HEK293 (cell line): Measurements from ENCODE around the gene TIGIT.

Experiments
- CTCF ChIA-PET: fragments of 350-600 bp; formaldehyde crosslinking; extraction: SDS; loops from one replicate; lab custom pipeline; 2021; ENCODE audit warnings: antibody characterized with exemption; lab: Yijun Ruan, JAX
- POLR2A ChIA-PET: fragments of 300-600 bp; formaldehyde crosslinking; extraction: SDS; loops from one replicate; lab custom pipeline; 2020; ENCODE audit warnings: antibody characterized with exemption, inconsistent platforms; lab: Yijun Ruan, JAX
- H3K27ac ChIP-seq: fragments of 200-500 bp; sonication (Bioruptor generic); 2 replicates; pipeline ENCODE4 v1.5.1; 2014; ENCODE audit warnings: low read depth, low read length, control low read depth, inconsistent platforms; ENCODE audit errors: extremely low read depth
- H3K36me3 ChIP-seq, 2 experiments: fragments of 200-500 bp in 1 of 2; sonication (Bioruptor generic) in 1 of 2; 1 replicate in 1 of 2; 2 replicates in 1 of 2; pipeline ENCODE4 v1.5.1; 2014 to 2017; ENCODE audit warnings: inconsistent platforms in 2 of 2, low read length in 2 of 2; ENCODE audit not compliant: control insufficient read depth in 2 of 2, insufficient read depth in 1 of 2
- H3K4me1 ChIP-seq: fragments of 200-500 bp; sonication (Bioruptor generic); 2 replicates; pipeline ENCODE4 v1.5.1; 2014; ENCODE audit warnings: mild to moderate bottlenecking, low read length, inconsistent platforms; ENCODE audit not compliant: control insufficient read depth, insufficient read depth
- H3K4me3 ChIP-seq: 2 replicates; pipeline ENCODE4 v1.5.1; 2011; ENCODE audit warnings: low read depth, mild to moderate bottlenecking, control low read depth, low read length, moderate library complexity
- H3K9me3 ChIP-seq: fragments of 200-500 bp; sonication (Bioruptor generic); 2 replicates; pipeline ENCODE4 v1.5.1; 2014; ENCODE audit warnings: low read depth, low read length, inconsistent platforms; ENCODE audit not compliant: control insufficient read depth, insufficient read depth
- EGR2 ChIP-seq: fragments of 450-650 bp; formaldehyde crosslinking; IDR thresholded peaks from 2 replicates; pipeline ENCODE4 v1.5.1; 2016; ENCODE audit warnings: low read depth, missing biosample characterization, missing genetic modification characterization
- FEZF1 ChIP-seq: fragments of 450-650 bp; formaldehyde crosslinking; IDR thresholded peaks from 2 replicates; pipeline ENCODE4 v1.5.1; 2016; ENCODE audit warnings: missing biosample characterization, missing genetic modification characterization
- GLI2 ChIP-seq: fragments of 450-650 bp; formaldehyde crosslinking; IDR thresholded peaks from 2 replicates; pipeline ENCODE4; 2017; ENCODE audit warnings: missing biosample characterization, missing genetic modification characterization, low read depth, borderline replicate concordance
- HOXA7 ChIP-seq: sonication (generic); formaldehyde crosslinking; IDR thresholded peaks from 2 replicates; pipeline ENCODE4 v1.8.1; 2022; ENCODE audit warnings: missing genetic modification reagents, borderline replicate concordance
- KLF9 ChIP-seq: fragments of 450-650 bp; formaldehyde crosslinking; IDR thresholded peaks from 2 replicates; pipeline ENCODE4 v1.5.1; 2016; ENCODE audit warnings: missing biosample characterization, missing genetic modification characterization, low read depth
- SCRT1 ChIP-seq: fragments of 450-650 bp; formaldehyde crosslinking; IDR thresholded peaks from 2 replicates; pipeline ENCODE4 v1.5.1; 2016; ENCODE audit warnings: missing biosample characterization, missing genetic modification characterization, borderline replicate concordance
- ZBTB8A ChIP-seq: fragments of 450-650 bp; formaldehyde crosslinking; IDR thresholded peaks from 2 replicates; pipeline ENCODE4 v1.5.1; 2016; ENCODE audit warnings: missing biosample characterization, missing genetic modification characterization
- ZFP3 ChIP-seq: fragments of 450-650 bp; formaldehyde crosslinking; IDR thresholded peaks from 2 replicates; pipeline ENCODE4 v1.5.1; 2016; ENCODE audit warnings: low read depth, missing biosample characterization, missing genetic modification characterization
- ZIC2 ChIP-seq: fragments of 450-650 bp; formaldehyde crosslinking; IDR thresholded peaks from 2 replicates; pipeline ENCODE4 v1.5.1; 2016; ENCODE audit warnings: missing biosample characterization, missing genetic modification characterization
- ZNF155 ChIP-seq: fragments of 450-650 bp; formaldehyde crosslinking; IDR thresholded peaks from 2 replicates; pipeline ENCODE4 v1.5.1; 2016; ENCODE audit warnings: missing biosample characterization, missing genetic modification characterization
- ZNF292 ChIP-seq: fragments of 450-650 bp; formaldehyde crosslinking; IDR thresholded peaks from 2 replicates; pipeline ENCODE4 v1.5.1; 2016; ENCODE audit warnings: low read depth, missing biosample characterization, missing genetic modification characterization, borderline replicate concordance
- ZNF324 ChIP-seq: fragments of 450-650 bp; formaldehyde crosslinking; IDR thresholded peaks from 2 replicates; pipeline ENCODE4 v1.5.1; 2016; ENCODE audit warnings: missing biosample characterization, missing genetic modification characterization
- ZNF354C ChIP-seq: fragments of 450-650 bp; formaldehyde crosslinking; IDR thresholded peaks from 2 replicates; pipeline ENCODE4 v1.5.1; 2016; ENCODE audit warnings: missing biosample characterization, missing genetic modification characterization, low read depth, borderline replicate concordance
- ZNF366 ChIP-seq: fragments of 450-650 bp; formaldehyde crosslinking; conservative IDR thresholded peaks from 2 replicates; pipeline ENCODE4 v1.5.1; 2016; ENCODE audit warnings: missing biosample characterization, missing genetic modification characterization
- ZNF391 ChIP-seq: fragments of 450-650 bp; formaldehyde crosslinking; IDR thresholded peaks from 2 replicates; pipeline ENCODE4 v1.5.1; 2016; ENCODE audit warnings: low read depth, missing biosample characterization, missing genetic modification characterization, borderline replicate concordance
- ZNF426 ChIP-seq: fragments of 450-650 bp; formaldehyde crosslinking; IDR thresholded peaks from 2 replicates; pipeline ENCODE4 v1.5.1; 2017; ENCODE audit warnings: missing biosample characterization, missing genetic modification characterization, mild to moderate bottlenecking, inconsistent platforms, moderate library complexity
- ZNF548 ChIP-seq: fragments of 450-650 bp; formaldehyde crosslinking; IDR thresholded peaks from 2 replicates; pipeline ENCODE4 v1.5.1; 2016; ENCODE audit warnings: missing biosample characterization, missing genetic modification characterization
- ZNF596 ChIP-seq: fragments of 450-650 bp; IDR thresholded peaks from 2 replicates; pipeline ENCODE4 v1.5.0; 2018; ENCODE audit warnings: missing biosample characterization, mild to moderate bottlenecking, missing genetic modification characterization, moderate library complexity
- ZNF600 ChIP-seq: fragments of 450-650 bp; formaldehyde crosslinking; IDR thresholded peaks from 2 replicates; pipeline ENCODE4 v1.5.1; 2016; ENCODE audit warnings: missing biosample characterization, missing genetic modification characterization
- ZNF610 ChIP-seq: fragments of 450-650 bp; formaldehyde crosslinking; IDR thresholded peaks from 2 replicates; pipeline ENCODE4 v1.5.1; 2016; ENCODE audit warnings: missing biosample characterization, missing genetic modification characterization, borderline replicate concordance

TIGIT gene

GRCh38 chr3:114331710-114332109 is 37.9 kb downstream of the TIGIT start:
- no peak overlapping the region for H3K4me3 ChIP-seq
- H3K36me3 ChIP-seq, result no peaks in the 10 kb centered on the region
- no peaks in the 10 kb centered on the region for H3K9me3 ChIP-seq
- no peaks in the 10 kb centered on the region for H3K4me1 ChIP-seq
- H3K27ac ChIP-seq, result no peak overlapping the region
- TF ChIP-seq ZNF366 (tag by site-specific recombination), result no peak
- TF ChIP-seq ZIC2 (tag by site-specific recombination), result no peak
- no peak for TF ChIP-seq FEZF1 (tag by site-specific recombination)
- POLR2A ChIA-PET, result no interaction called here
- CTCF ChIA-PET, result interaction anchor here (0.7 kb wide), 1 partner anchor 11 kb away, joined by 3 read pairs; no protein-coding TSS in a partner anchor

DNA sequence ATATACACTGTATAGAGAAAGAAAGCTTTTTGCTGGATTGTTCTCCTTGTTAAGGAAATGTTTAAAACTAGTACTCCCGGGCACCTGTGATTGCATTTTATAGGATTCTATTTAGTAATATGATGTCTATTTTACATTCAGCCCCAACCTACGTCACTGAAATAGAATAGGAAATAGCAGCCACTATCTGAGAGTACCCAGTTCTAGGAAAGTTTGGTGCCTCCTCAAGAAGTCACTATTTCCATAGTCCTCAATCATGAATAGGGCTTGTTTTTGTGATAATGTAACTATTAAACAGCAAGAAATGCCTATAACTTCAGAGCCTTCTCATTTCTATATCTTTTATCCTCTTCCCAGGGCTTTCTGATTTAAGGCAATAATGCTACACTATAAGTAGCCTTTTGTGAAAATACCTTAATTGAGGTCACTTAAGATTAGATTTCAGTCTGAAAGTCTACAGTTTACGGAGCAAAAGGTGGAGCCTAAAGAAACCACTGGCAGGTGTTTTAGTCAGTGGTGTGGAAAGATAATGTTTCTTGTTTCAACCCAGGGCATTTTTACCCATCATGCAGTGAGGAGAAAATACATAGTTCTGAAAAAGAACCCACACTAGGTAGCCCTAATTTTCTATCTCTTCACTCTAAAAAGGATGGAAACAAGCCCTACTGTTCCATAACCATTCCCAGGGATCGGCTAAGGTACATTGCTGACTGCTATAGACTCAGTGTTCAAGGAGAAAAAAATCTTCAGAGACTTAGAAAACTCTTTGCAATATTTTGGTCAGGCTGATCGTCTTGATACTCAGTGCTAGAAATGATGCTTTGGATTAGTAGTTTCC is 38.7 kb downstream of the TIGIT start:
- no peaks in the 10 kb centered on the region for H3K9me3 ChIP-seq
- no peaks in the 10 kb centered on the region for H3K36me3 ChIP-seq
- POLR2A ChIA-PET, result no interaction called here
- no peak overlapping the region for H3K4me3 ChIP-seq
- CTCF ChIA-PET, result interaction anchor here (0.7 kb wide), 1 partner anchor 10 kb away, joined by 3 read pairs; no protein-coding TSS in a partner anchor
- TF ChIP-seq ZNF354C (tag by site-specific recombination) (no peak), ZNF155 (tag by site-specific recombination) (no peak)
- no peaks in the 10 kb centered on the region for H3K4me1 ChIP-seq
- no peak overlapping the region for H3K27ac ChIP-seq

- no peak overlapping the region for H3K27ac ChIP-seq
- no peaks in the 10 kb centered on the region for H3K4me1 ChIP-seq
- CTCF ChIA-PET, result no interaction called here
- no peak overlapping the region for H3K4me3 ChIP-seq
- no peaks in the 10 kb centered on the region for H3K9me3 ChIP-seq
- H3K36me3 ChIP-seq, result peaks cover 0 to 4% of the 10 kb centered on the region in 2 experiments; a peak in 1 of 3 replicates
- TF ChIP-seq ZFP3 (tag by site-specific recombination), result no peak
- TF ChIP-seq ZNF548 (tag by site-specific recombination), result no peak
- no peak for TF ChIP-seq ZNF426 (tag by site-specific recombination)
- TF ChIP-seq HOXA7 (CRISPR knock-in tag), result no peak
- TF ChIP-seq, all 188 proteins: peak for 0
- POLR2A ChIA-PET, result no interaction called here
Observed at GRCh38 chr3:114333180-114333922, 39.5 kb downstream of the TIGIT start.

DNA sequence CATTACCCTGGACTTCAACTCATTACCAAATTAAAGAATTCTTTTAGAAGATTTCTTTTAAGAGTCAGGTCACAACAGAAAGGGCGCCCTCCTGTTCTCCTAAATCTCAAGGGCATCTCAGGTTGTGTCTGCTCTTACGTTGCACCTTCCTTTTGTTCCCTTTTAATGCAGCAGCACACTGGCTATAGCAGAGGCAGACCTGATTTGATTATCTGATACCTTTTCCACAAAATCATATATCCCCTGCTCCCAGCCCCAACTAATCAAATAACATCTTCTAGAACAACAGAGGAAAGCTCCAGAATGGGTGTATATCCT is 40.1 kb downstream of the TIGIT start:
- Histone ChIP-seq H3K36me3 (peaks cover 0 to 8% of the 10 kb centered on the region in 2 experiments; a peak in 1 of 3 replicates), H3K4me1 (no peaks in the 10 kb centered on the region), H3K9me3 (no peaks in the 10 kb centered on the region), H3K27ac (no peak overlapping the region), H3K4me3 (no peak overlapping the region)
- TF ChIP-seq EGR2 (tag by site-specific recombination) (no peak), ZNF596 (tag by site-specific recombination) (no peak), ZNF610 (tag by site-specific recombination) (no peak), ZNF292 (tag by site-specific recombination) (no peak), ZBTB8A (no peak), GLI2 (tag by site-specific recombination) (no peak), ZNF600 (tag by site-specific recombination) (no peak), SCRT1 (tag by site-specific recombination) (no peak), ZFP3 (tag by site-specific recombination) (no peak), ZNF391 (tag by site-specific recombination) (no peak), KLF9 (tag by site-specific recombination) (no peak), ZNF354C (tag by site-specific recombination) (no peak), ZNF324 (tag by site-specific recombination) (no peak)
- ChIA-PET CTCF (interaction anchor here (1.3 kb wide), 1 partner anchor 43 kb away, joined by 3 read pairs; no protein-coding TSS in a partner anchor), POLR2A (no interaction called here)
